Measurements from ENCODE around the gene TMEM178A.

DNA sequence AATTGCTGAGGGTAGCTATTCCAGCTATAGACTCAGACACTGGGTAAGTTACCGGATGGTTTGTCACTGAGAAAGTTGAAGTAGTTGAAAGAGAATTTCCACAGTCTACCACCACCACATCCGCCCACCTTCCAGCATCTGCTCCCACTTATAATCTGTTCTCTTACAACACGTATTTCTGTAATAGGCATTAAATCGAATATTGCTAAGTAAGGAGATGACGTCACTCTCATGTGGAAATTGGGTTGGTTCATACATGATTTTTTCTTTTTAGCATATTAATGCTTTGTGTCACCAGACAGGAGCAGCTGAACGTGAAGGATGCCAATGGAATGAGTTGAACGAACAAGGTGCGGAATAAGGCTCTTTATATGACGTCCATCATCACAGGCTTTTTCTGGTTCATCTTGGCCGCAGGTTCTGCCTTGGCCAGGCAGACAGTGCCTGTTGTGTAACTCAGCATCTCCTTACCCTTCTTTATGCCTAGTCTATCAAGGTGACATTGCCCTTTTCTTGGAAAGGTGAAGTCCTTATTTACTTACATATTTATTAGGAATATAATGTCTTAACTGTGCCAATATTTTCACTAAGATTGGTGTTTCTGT is 67.5 kb downstream of the TMEM178A start:
- TF ChIP-seq EZH2 (IDR thresholded peaks at IDR 0.05; ENCODE audit: insufficient read depth, poor library complexity, severe bottlenecking): no peak
- no peak for TF ChIP-seq EZH2phosphoT487 (IDR thresholded peaks at IDR 0.05; ENCODE audit: insufficient read depth, low read depth)

All from GM23248 (cell line).